GM19351 (cell line): ENCODE results near the gene HDGF.

Source experiments
- ATAC-seq: cut with Tn5 transposase; IDR thresholded peaks from one replicate; pipeline ENCODE4 v1.9.1; 2021; ENCODE audit warnings: mild to moderate bottlenecking, moderate library complexity; ENCODE audit not compliant: unreplicated experiment

The HDGF gene

GRCh38 chr1:156746728-156747631, 4.5 kb downstream of the HDGF start:
- no peak for ATAC-seq

DNA sequence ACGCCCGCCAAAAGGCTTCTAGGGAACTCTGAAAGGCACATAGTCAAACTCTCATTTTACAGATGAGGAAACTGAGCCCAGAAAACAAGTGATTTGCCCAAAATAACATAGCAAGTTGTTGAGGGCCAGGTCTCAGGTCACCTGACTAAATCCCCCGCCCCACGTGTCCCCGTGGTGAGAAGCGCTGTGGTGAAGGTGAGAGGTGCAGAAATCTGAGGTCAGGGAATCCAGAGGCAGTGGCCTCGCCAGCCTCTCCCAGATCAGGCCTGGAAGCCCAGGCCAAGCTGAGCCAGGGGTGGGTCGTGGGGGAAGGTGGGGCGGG, 5.1 kb downstream of the HDGF start:
- no peak for ATAC-seq

DNA sequence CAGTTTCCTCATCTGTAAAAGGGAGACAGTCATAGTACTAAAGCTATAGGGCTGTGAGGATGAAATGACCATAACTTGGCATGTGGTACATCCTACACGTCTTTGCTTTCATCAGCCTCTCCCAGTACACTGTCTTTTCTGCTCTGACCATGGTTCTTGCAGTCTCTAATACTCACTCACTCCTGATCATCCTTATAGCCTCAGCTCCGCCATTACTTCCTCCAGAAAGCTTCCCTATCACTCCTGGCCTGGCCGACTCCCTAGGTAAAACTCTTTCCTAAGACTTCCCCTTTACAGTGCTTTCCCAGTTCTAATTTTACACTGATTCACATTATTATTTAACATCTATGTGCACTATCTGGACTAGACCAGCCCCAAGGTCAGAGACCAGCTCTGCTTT, 5.6 kb downstream of the HDGF start:
- no peak for ATAC-seq

GRCh38 chr1:156744786-156745419, 6.6 kb downstream of the HDGF start:
- ATAC-seq = no peak

- ATAC-seq = no peak
Measured at GRCh38 chr1:156744344-156744743, 7.1 kb downstream of the HDGF start.

DNA sequence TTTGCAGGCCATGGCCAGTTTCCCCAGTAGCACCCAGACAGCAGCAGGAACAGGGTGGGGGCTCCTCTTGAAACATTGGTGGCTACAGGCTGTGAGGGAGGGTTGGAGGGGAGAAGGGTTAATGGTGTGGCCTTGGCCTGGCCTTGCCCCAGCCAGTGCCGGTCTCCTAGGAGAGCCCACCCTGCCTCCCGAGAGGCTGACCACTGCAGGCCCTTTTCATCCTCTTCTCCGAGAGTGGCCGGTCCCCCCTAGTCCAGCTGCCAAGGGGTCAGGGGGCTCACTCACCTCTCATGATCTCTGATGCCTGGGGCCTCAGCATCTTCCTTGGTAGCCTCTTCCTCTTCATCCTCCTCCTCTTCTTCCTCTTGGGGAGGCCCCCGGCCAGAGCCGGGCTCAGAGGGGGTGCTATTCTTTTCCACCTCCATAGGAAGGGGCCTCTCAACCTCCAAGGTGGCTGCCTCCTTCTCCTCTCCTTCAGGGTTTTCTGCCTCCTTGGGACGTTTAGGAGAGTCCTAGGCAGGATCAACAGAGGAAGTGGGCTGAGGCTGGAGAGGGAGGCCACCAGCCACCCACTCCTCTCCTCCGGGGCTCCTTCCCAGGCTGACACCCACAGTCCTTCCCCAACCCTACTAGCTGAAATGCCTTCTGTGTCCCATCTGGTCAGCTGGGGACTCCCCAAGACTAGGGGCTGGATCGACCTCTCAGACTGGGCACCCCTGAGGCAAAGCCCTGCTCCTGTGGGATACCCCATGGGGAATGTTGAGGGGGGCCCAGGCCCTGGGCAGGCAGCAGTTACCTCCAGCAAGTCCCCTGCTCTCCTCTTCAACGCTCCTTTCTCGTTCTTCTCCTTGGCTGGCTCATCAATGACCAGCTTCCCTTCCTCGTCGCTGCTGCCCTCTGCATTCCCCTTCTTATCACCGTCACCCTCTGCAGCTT, 7.8 kb downstream of the HDGF start:
- ATAC-seq = no peak

DNA sequence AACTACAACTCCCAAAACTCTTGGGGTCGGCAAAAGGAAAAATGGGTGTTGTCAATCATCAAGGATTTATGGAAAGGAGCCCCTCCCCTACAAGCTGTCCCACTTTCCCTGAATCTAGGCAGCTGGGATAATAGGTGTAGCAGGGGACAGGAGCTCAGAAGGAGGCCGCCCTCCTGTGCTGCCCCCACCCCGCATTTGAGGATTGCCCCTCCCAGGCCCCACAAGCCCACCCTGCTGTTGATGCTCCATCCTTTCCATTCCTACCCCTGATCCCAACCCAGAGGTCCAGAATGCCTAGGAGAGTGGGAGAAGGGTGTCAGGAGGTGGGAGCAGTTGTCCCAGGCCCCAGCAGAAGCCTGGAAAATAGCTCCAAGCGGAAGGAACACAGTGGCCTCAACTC, 8.7 kb downstream of the HDGF start:
- ATAC-seq = no peak

GRCh38 chr1:156742017-156742416, 9.5 kb downstream of the HDGF start:
- ATAC-seq = no peak

GRCh38 chr1:156741481-156741983, 9.9 kb downstream of the HDGF start:
- ATAC-seq = no peak

DNA sequence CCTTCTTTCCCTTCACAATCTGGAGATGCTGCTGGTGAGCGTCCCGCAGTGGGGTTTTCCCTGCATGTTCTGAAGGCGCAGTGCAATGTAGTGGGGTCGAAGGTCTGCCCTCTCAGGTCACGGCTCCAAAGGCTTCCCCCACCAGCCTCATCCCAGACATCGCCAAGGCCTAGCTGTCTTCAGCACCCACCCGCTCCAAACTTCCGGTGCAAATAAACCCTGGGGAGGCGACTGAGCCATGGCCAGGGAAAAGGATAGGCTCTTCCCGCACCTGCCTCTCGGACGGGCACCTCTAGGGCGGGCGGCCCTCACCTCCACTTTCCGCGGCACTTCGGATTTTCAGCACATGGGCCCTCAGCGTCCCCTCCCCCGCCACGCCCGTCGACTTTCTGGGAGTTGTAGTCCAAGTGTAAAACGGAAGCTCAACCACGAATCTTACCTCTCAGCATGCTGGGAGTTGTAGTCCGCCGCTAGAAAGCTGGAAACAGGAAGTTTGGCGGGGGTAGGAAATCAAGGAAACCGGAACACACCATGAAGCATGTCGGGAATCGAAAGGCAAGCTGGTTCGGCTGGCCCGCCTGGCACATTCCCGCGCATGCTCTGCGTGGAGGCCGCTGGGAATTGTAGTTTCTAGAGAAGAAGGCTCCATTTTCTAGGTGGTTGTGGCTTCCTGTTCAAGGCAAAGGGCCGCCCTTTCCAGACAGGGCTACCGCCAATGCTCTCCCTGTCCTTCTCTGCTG, 10.6 kb downstream of the HDGF start, which contains the start of gene MRPL24:
MRPL24 (minus strand) TSS at position 348 of the 740 bp plus-strand sequence. CDS start 2,384 bp downstream, outside the sequence.
- ATAC-seq = peak; percentile 83

GRCh38 chr1:156740237-156740740, 11.2 kb downstream of the HDGF start:
- no peak for ATAC-seq

DNA sequence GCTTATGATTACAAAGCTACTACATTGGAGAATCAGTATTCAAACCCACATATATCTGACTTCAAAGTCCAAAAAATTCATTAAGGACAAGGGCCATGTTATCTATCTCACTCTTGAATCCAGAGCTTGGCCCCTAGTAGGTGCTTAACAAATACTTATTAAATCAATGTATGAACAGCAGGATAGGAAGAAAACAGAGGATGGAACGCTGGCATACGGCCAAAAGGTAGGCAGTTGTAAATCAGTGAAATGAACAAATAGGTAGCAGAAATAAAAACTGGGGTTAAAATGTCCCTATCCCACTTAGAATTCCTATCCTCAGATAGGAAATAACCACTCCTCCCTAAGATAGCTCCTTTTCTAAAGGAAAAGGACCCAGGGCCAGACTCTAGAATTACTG, 12.6 kb downstream of the HDGF start:
- no peak for ATAC-seq

GRCh38 chr1:156738407-156738806, 13.1 kb downstream of the HDGF start:
- ATAC-seq = no peak

- ATAC-seq = no peak
Measured at GRCh38 chr1:156733989-156734584, 17.4 kb downstream of the HDGF start.

GRCh38 chr1:156728599-156729462, 22.6 kb downstream of the HDGF start, which contains the start of gene ISG20L2:
Gene ISG20L2 (minus strand): TSS chr1:156728766. CDS start chr1:156727652, 1,114 bp downstream.
- ATAC-seq = peak; percentile 86

- peak; percentile 53 for ATAC-seq
Measured at GRCh38 chr1:156727926-156728598, 23.4 kb downstream of the HDGF start, which contains the start of gene METTL25B. Gene METTL25B (plus strand): TSS chr1:156728469. CDS start chr1:156729105, 636 bp downstream.

DNA sequence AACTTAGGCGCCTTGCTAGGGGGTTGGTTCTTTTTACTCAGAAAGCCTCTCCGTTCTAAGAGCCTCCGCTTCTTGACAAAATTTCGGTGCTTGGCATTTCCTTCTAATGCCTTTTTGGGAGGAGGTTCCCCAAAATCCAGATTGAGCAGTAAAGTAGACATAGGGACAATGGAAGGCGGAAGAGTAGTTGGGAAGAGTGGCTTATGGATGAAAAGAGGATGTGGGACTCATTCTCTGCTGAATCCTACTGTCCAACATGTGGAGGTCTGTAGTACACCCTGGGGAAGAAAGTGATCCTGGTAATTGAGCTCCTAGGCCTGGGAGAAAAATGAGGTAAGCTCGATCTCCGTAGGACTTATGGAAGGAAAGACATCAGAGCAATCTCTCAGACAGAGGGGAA, 24.0 kb downstream of the HDGF start:
- no peak for ATAC-seq
